OCI-LY1 (cell line): ENCODE results near the gene PPP2R5C.

Experiments
- H2AFZ ChIP-seq: fragments of 200-600 bp; sonication (generic), shearing (Covaris generic); 2 replicates; pipeline ENCODE4 v1.6.0; 2014; ENCODE audit warnings: antibody characterized with exemption, mild to moderate bottlenecking, low read length
- H3F3A ChIP-seq: fragments of 200-600 bp; sonication (generic), shearing (Covaris generic); 2 replicates; pipeline ENCODE4 v1.6.0; 2014; ENCODE audit warnings: mild to moderate bottlenecking, antibody characterized with exemption, low read length, moderate library complexity; ENCODE audit not compliant: insufficient read depth
- H3K27ac ChIP-seq: fragments of 200-600 bp; sonication (generic); 2 replicates; pipeline ENCODE4 v1.5.1; 2014; ENCODE audit warnings: low read length, mixed run types, mild to moderate bottlenecking, low read depth; ENCODE audit not compliant: poor library complexity, severe bottlenecking
- H3K27me3 ChIP-seq: fragments of 200-600 bp; sonication (generic); 2 replicates; pipeline ENCODE4 v1.6.0; 2014; ENCODE audit warnings: antibody characterized with exemption, mild to moderate bottlenecking, low read length, moderate library complexity; ENCODE audit not compliant: insufficient read depth
- H3K36me3 ChIP-seq: fragments of 200-600 bp; sonication (generic); 2 replicates; pipeline ENCODE4 v1.6.1; 2014; ENCODE audit warnings: mild to moderate bottlenecking, antibody characterized with exemption, low read length, moderate library complexity, mixed read lengths; ENCODE audit not compliant: insufficient read depth
- H3K4me1 ChIP-seq: fragments of 200-600 bp; sonication (generic); 2 replicates; pipeline ENCODE4 v1.5.1; 2014; ENCODE audit warnings: mild to moderate bottlenecking, low read length, moderate library complexity; ENCODE audit not compliant: insufficient read depth, severe bottlenecking
- H3K4me2 ChIP-seq: fragments of 200-600 bp; sonication (generic), shearing (Covaris generic); 2 replicates; pipeline ENCODE4 v1.6.1; 2014; ENCODE audit warnings: low read length
- H3K4me3 ChIP-seq: fragments of 200-600 bp; sonication (generic); 2 replicates; pipeline ENCODE4 v1.5.1; 2014; ENCODE audit warnings: low read length, low read depth, mild to moderate bottlenecking, mixed read lengths; ENCODE audit not compliant: poor library complexity, severe bottlenecking
- H3K79me2 ChIP-seq: fragments of 200-600 bp; shearing (Covaris generic); 2 replicates; pipeline ENCODE4 v1.6.1; 2016; ENCODE audit warnings: mixed run types, low read length, mixed read lengths; ENCODE audit not compliant: insufficient read depth
- H3K9ac ChIP-seq: fragments of 200-600 bp; sonication (generic), shearing (Covaris generic); 2 replicates; pipeline ENCODE4 v1.6.1; 2014; ENCODE audit warnings: mild to moderate bottlenecking, low read length, mixed read lengths
- H3K9me2 ChIP-seq: fragments of 200-600 bp; sonication (generic), shearing (Covaris generic); 2 replicates; pipeline ENCODE4 v1.6.1; 2014; ENCODE audit warnings: low read depth, mild to moderate bottlenecking, low read length, mixed read lengths
- H3K9me3 ChIP-seq: fragments of 200-600 bp; shearing (Covaris generic); 2 replicates; pipeline ENCODE4 v1.6.1; 2014; ENCODE audit warnings: low read length, mixed read lengths
- H4K20me1 ChIP-seq: fragments of 200-600 bp; sonication (generic), shearing (Covaris generic); 2 replicates; pipeline ENCODE4 v1.6.0; 2016; ENCODE audit warnings: mild to moderate bottlenecking, low read length; ENCODE audit not compliant: insufficient read depth
- EZH2 ChIP-seq: fragments of 200-600 bp; sonication (generic), shearing (Covaris generic); IDR thresholded peaks from 2 replicates; pipeline ENCODE4 v1.8.0; 2017; ENCODE audit warnings: borderline replicate concordance, mixed run types, mild to moderate bottlenecking, antibody characterized with exemption, low read length, moderate library complexity, mixed read lengths
- TF ChIP-seq, protein P1 (sequence below): fragments of 200-600 bp; sonication (generic), shearing (Covaris generic); IDR thresholded peaks from 2 replicates; pipeline ENCODE4 v1.5.1; 2017; ENCODE audit warnings: mild to moderate bottlenecking, antibody characterized with exemption, low read length, moderate library complexity, mixed read lengths

Gene PPP2R5C

DNA sequence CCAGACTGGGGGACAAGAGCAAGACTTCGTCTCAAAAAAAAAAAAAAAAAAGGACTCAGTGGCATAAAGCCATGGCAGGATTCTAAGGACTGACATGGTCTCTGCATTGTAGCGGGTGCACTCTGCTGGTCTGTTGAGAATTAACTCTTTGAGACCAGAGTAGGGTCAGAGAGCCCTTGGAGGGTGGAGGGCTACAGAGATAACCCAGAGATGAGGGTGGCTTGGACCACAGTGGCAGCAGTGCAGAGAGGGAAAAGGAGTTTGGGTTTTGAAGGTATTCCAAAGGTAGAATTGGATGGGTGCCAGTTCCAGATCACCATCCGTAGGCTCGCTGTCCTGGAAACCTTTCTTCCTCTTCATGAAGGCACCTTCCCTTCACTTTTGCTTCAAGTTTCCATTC lies 188.6 kb downstream of the PPP2R5C start:
- H3K27ac ChIP-seq = no peak overlapping the region
- H3K36me3 ChIP-seq = no peaks in the 10 kb centered on the region
- no peaks in the 10 kb centered on the region for H3K9me2 ChIP-seq
- no peak overlapping the region for H3K9ac ChIP-seq
- H3K4me2 ChIP-seq = no peak overlapping the region
- H3K27me3 ChIP-seq = no peaks in the 10 kb centered on the region
- H3F3A ChIP-seq = no peaks in the 10 kb centered on the region
- no peak for TF ChIP-seq EZH2
- TF ChIP-seq, protein P1, sequence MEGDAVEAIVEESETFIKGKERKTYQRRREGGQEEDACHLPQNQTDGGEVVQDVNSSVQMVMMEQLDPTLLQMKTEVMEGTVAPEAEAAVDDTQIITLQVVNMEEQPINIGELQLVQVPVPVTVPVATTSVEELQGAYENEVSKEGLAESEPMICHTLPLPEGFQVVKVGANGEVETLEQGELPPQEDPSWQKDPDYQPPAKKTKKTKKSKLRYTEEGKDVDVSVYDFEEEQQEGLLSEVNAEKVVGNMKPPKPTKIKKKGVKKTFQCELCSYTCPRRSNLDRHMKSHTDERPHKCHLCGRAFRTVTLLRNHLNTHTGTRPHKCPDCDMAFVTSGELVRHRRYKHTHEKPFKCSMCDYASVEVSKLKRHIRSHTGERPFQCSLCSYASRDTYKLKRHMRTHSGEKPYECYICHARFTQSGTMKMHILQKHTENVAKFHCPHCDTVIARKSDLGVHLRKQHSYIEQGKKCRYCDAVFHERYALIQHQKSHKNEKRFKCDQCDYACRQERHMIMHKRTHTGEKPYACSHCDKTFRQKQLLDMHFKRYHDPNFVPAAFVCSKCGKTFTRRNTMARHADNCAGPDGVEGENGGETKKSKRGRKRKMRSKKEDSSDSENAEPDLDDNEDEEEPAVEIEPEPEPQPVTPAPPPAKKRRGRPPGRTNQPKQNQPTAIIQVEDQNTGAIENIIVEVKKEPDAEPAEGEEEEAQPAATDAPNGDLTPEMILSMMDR = no peak
- no peaks in the 10 kb centered on the region for H3K9me3 ChIP-seq
- H3K4me3 ChIP-seq = no peak overlapping the region
- H3K79me2 ChIP-seq = no peaks in the 10 kb centered on the region
- no peak overlapping the region for H2AFZ ChIP-seq
- no peaks in the 10 kb centered on the region for H4K20me1 ChIP-seq
- peaks cover 10% of the 10 kb centered on the region for H3K4me1 ChIP-seq

DNA sequence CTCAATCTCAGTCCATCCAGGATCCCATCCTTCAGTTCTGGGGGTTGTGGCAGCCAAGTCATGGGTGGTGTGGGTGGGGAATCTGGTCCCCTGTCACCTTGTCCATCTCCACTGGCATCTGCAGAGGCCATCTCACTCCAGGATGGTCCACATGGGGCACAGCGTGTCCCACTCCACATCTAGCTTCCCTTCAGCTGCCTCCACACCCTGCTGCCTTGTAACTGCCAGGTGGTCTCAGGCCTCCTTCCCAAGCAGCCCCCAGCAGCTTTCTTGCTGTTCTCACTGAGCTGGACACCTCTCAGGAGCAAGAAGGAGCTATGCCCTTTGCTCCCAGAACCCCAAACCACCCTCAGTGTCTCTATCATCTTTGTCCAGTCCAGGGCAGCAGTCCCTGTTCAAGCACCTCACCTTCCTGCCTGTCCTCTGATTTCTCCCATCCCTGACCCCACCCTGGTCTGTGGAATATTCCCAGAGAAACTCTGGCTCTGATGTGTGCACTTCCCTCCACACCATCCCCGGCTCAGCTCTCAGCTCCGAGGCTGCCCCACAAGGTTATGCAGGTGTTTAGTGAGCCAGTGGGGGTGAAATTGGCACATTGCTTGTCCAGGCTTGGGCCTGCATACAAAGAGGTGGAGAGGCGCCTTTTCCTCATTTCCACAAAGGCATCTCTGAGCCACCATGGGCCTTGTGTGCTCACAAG lies 189.2 kb downstream of the PPP2R5C start:
- Histone ChIP-seq H3K4me3 (no peak overlapping the region), H3F3A (no peaks in the 10 kb centered on the region), H3K4me1 (peaks cover 10% of the 10 kb centered on the region), H2AFZ (no peak overlapping the region), H4K20me1 (no peaks in the 10 kb centered on the region), H3K27ac (no peak overlapping the region), H3K36me3 (no peaks in the 10 kb centered on the region), H3K9me2 (no peaks in the 10 kb centered on the region), H3K27me3 (no peaks in the 10 kb centered on the region), H3K79me2 (no peaks in the 10 kb centered on the region), H3K9me3 (no peaks in the 10 kb centered on the region), H3K4me2 (no peak overlapping the region), H3K9ac (no peak overlapping the region)
- TF ChIP-seq, protein P1 = no peak
- no peak for TF ChIP-seq EZH2

DNA sequence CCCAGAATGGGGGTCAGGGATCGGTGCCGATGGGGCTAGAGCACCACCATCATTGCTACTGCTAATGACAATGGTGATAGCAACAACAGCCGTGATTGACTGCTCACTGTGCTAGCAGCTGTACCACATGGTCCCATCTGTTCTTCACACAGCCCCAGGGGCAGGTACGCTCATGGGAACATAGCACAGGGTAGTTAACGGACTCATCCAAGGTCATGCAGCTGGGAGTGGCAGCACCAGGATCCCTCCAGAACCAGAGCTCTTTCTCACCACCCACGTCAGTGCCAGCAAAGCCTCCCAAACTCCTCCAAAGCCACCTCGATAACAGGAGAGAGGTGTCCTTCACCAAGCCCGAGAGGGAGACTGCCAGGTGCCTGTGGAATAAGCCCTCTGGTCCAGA lies 191.6 kb downstream of the PPP2R5C start:
- no peak for TF ChIP-seq EZH2
- TF ChIP-seq, protein P1 = no peak
- Histone ChIP-seq H3K27ac (no peak overlapping the region), H3K9ac (no peak overlapping the region), H2AFZ (no peak overlapping the region), H3K9me3 (no peaks in the 10 kb centered on the region), H3K4me1 (peaks cover 10% of the 10 kb centered on the region), H3F3A (no peaks in the 10 kb centered on the region), H3K36me3 (no peaks in the 10 kb centered on the region), H3K4me3 (no peak overlapping the region), H3K79me2 (no peaks in the 10 kb centered on the region), H3K4me2 (no peak overlapping the region), H3K27me3 (no peaks in the 10 kb centered on the region), H3K9me2 (no peaks in the 10 kb centered on the region), H4K20me1 (no peaks in the 10 kb centered on the region)
